Measurements from ENCODE around the gene KEL. TPM values are rescaled to one million over a fixed set of nuclear protein-coding genes. Genes with fewer than 3 reads are reported as not detected.

The KEL gene
- total RNA-seq, 1 experiment from 2014 or later = not detected

DNA sequence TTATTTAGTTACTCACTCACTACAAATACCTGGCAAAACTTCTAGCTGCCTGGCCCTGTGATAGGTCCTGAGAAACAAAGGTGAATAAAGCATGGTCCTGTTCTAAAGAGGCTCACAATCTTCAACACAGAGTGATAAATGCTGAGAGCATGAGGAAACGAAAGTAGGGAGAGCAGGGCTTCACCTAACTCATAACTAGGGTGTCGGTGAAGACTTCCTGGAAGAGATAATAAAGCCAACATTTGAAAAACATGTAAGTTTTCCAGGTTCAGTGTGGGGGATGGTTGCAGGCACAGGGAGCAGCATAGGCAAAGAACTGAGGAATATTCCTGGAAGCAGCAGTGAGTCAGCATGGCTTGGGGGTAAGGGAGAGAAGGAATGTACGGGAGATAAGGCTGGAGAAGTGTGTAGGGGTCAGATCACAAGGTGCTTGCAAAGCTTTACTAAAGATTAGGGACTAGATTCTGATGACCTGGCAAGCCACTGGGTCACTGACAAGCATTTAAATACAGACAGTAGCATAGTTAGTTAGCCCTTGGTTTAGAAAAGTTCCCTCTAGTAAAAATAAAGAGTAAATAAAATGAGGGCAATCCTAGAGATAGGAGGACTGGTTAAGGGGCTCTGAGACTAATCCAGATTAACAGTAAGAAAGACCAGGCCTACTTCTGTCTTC lies 5.1 kb downstream of the KEL start:
- Histone ChIP-seq H3K9me3 (no peaks in the 10 kb centered on the region), H3K27me3 (replicated peaks; ENCODE audit: control insufficient read depth, insufficient read depth, low read length) (no peaks in the 10 kb centered on the region), H3K36me3 (ENCODE audit: control insufficient read depth, insufficient read depth, low read length) (no peaks in the 10 kb centered on the region), H3K4me1 (peaks cover 36% of the 10 kb centered on the region), H3K4me3 (ENCODE audit: low read depth, low read length) (no peak overlapping the region)
- peaks cover 47% of the 10 kb centered on the region for H3K4me1 Mint-ChIP-seq (ENCODE audit: low read depth, unreplicated experiment)
- peaks cover 53% of the 10 kb centered on the region for H3K9me3 Mint-ChIP-seq (ENCODE audit: unreplicated experiment)
- no TSS peak for BruUV-seq (replicated peaks)
- H3K27me3 Mint-ChIP-seq (ENCODE audit: insufficient read depth, unreplicated experiment) = peaks cover 6% of the 10 kb centered on the region
- peak; percentile 80 to 91 for DNase-seq
- TF ChIP-seq, protein P1, sequence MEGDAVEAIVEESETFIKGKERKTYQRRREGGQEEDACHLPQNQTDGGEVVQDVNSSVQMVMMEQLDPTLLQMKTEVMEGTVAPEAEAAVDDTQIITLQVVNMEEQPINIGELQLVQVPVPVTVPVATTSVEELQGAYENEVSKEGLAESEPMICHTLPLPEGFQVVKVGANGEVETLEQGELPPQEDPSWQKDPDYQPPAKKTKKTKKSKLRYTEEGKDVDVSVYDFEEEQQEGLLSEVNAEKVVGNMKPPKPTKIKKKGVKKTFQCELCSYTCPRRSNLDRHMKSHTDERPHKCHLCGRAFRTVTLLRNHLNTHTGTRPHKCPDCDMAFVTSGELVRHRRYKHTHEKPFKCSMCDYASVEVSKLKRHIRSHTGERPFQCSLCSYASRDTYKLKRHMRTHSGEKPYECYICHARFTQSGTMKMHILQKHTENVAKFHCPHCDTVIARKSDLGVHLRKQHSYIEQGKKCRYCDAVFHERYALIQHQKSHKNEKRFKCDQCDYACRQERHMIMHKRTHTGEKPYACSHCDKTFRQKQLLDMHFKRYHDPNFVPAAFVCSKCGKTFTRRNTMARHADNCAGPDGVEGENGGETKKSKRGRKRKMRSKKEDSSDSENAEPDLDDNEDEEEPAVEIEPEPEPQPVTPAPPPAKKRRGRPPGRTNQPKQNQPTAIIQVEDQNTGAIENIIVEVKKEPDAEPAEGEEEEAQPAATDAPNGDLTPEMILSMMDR (IDR thresholded peaks at IDR 0.05; ENCODE audit: insufficient read depth in 1 of 2, low read depth in 1 of 2, low read length in 1 of 2, severe bottlenecking in 1 of 2, unreplicated experiment in 1 of 2) = no peak
- H3K4me3 Mint-ChIP-seq (ENCODE audit: unreplicated experiment) = peak overlapping the region; percentile 0
- no peaks in the 10 kb centered on the region for H3K36me3 Mint-ChIP-seq (ENCODE audit: insufficient read depth, unreplicated experiment)
- POLR2A ChIA-PET = no interaction called here
- CTCF ChIA-PET = interaction anchor here (0.5 to 0.9 kb wide), 3 partner anchors 9 to 56 kb away, joined by 3 to 4 read pairs (median 3); no protein-coding TSS in a partner anchor
- H3K27ac Mint-ChIP-seq (ENCODE audit: unreplicated experiment) = peak overlapping the region; percentile 79
- intact Hi-C loops (cut with micrococcal nuclease; ENCODE audit: unreplicated experiment) = loop anchor here (1.0 to 5.0 kb wide), 5 partner anchors 44 to 102 kb away; partner anchors contain the start of gene EPHB6

DNA sequence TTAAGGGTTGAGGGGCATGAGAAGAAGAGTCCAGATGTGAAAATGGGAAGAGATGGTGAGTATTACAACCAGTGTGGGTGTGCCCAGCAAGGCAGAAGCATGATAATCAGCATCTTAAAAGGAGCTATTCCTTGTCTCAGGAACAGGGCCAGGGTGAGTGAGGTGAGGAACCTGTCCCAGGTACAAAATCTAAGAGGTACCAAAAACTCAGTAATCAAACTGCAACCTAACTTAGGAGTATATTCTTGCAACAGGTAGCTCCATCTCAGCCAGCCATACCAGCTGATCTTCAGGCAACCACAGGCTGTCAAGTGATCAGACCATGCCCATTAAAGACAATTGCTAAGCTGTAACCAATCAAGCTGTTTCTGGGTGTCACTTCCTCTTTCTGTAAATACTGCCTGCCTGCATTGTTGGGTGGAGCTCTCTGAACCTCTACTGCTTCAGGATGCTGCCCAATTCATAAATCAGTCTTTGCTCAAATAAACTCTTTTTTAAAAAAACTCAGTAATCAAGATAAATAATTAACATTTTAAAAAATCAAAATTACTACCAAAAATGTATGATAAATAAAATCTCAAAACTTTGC lies 7.4 kb downstream of the KEL start:
- H3K27me3 Mint-ChIP-seq (ENCODE audit: insufficient read depth, unreplicated experiment) = no peaks in the 10 kb centered on the region
- no peak for DNase-seq
- Histone ChIP-seq H3K4me3 (ENCODE audit: low read depth, low read length) (no peak overlapping the region), H3K4me1 (peaks cover 36% of the 10 kb centered on the region), H3K9me3 (no peaks in the 10 kb centered on the region), H3K36me3 (ENCODE audit: control insufficient read depth, insufficient read depth, low read length) (no peaks in the 10 kb centered on the region), H3K27me3 (replicated peaks; ENCODE audit: control insufficient read depth, insufficient read depth, low read length) (no peaks in the 10 kb centered on the region)
- H3K4me3 Mint-ChIP-seq (ENCODE audit: unreplicated experiment) = no peak overlapping the region
- H3K9me3 Mint-ChIP-seq (ENCODE audit: unreplicated experiment) = peaks cover 44% of the 10 kb centered on the region
- H3K4me1 Mint-ChIP-seq (ENCODE audit: low read depth, unreplicated experiment) = peaks cover 41% of the 10 kb centered on the region
- TF ChIP-seq, protein P1 (IDR thresholded peaks at IDR 0.05; ENCODE audit: insufficient read depth in 1 of 2, low read depth in 1 of 2, low read length in 1 of 2, severe bottlenecking in 1 of 2, unreplicated experiment in 1 of 2) = no peak
- BruUV-seq (replicated peaks) = no TSS peak
- POLR2A ChIA-PET = no interaction called here
- intact Hi-C loops (cut with micrococcal nuclease; ENCODE audit: unreplicated experiment) = loop anchor here (5.0 kb wide), 1 partner anchor 48 kb away; no protein-coding TSS in a partner anchor
- H3K27ac Mint-ChIP-seq (ENCODE audit: unreplicated experiment) = no peak overlapping the region
- CTCF ChIA-PET = no interaction called here
- no peaks in the 10 kb centered on the region for H3K36me3 Mint-ChIP-seq (ENCODE audit: insufficient read depth, unreplicated experiment)

DNA sequence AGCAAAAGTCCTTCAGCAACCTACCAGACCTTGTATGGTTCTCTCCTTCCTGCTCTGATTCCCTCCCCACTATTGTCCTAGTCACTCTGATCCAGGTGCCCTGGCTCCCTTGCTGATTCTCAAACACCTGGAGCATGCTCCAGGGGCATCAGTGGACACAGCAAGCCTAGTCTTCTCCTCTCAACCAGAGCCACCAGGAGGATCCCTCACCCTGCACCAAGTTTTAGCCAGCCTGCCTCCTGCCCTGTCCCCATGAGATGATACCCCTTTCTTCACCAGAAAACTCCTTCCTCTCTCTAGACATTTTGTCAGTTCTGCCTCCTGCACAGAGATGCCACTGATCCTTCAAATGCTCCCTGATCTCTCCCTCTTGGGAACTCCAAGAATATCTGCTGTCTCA lies 11.9 kb downstream of the KEL start:
- BruUV-seq (replicated peaks) = no TSS peak
- TF ChIP-seq, protein P1 (IDR thresholded peaks at IDR 0.05; ENCODE audit: insufficient read depth in 1 of 2, low read depth in 1 of 2, low read length in 1 of 2, severe bottlenecking in 1 of 2, unreplicated experiment in 1 of 2) = no peak
- no peak overlapping the region for H3K4me3 Mint-ChIP-seq (ENCODE audit: unreplicated experiment)
- POLR2A ChIA-PET = no interaction called here
- intact Hi-C loops (cut with micrococcal nuclease; ENCODE audit: unreplicated experiment) = no loop called here
- DNase-seq = no peak
- Histone ChIP-seq H3K9me3 (no peaks in the 10 kb centered on the region), H3K4me1 (no peaks in the 10 kb centered on the region), H3K36me3 (ENCODE audit: control insufficient read depth, insufficient read depth, low read length) (no peaks in the 10 kb centered on the region), H3K27me3 (replicated peaks; ENCODE audit: control insufficient read depth, insufficient read depth, low read length) (no peaks in the 10 kb centered on the region), H3K4me3 (ENCODE audit: low read depth, low read length) (no peak overlapping the region)
- no peaks in the 10 kb centered on the region for H3K4me1 Mint-ChIP-seq (ENCODE audit: low read depth, unreplicated experiment)
- peaks cover 3% of the 10 kb centered on the region for H3K27me3 Mint-ChIP-seq (ENCODE audit: insufficient read depth, unreplicated experiment)
- CTCF ChIA-PET = no interaction called here
- H3K36me3 Mint-ChIP-seq (ENCODE audit: insufficient read depth, unreplicated experiment) = no peaks in the 10 kb centered on the region
- no peak overlapping the region for H3K27ac Mint-ChIP-seq (ENCODE audit: unreplicated experiment)
- H3K9me3 Mint-ChIP-seq (ENCODE audit: unreplicated experiment) = peaks cover 19% of the 10 kb centered on the region
